Ovary (tissue), 9 donors: Measurements from ENCODE around the gene FEV. TPM values are rescaled to one million over a fixed set of nuclear protein-coding genes. Genes with fewer than 3 reads are reported as not detected.

ENCODE experiments used
- DNase-seq, 5 donors: peaks; one replicate each; pipeline ENCODE4 v3.0.0-alpha.2; 2019 to 2020
- H3K27ac ChIP-seq, 2 donors: fragments of 200-600 bp; one replicate each; pipeline versions ENCODE4 v1.5.1 to v1.8.0; 2019 to 2022
- H3K27me3 ChIP-seq: fragments of 200-600 bp; one replicate; pipeline ENCODE4 v1.8.0; 2022
- H3K36me3 ChIP-seq: fragments of 200-600 bp; sonication (generic); one replicate; pipeline ENCODE4 v1.5.1; 2019
- H3K4me1 ChIP-seq: one replicate; pipeline ENCODE4 v1.8.1; 2013; ENCODE audit warnings: mild to moderate bottlenecking, moderate library complexity; ENCODE audit not compliant: insufficient read depth
- H3K4me3 ChIP-seq: fragments of 200-600 bp; sonication (generic); one replicate; pipeline ENCODE4 v1.5.1; 2017
- H3K9me3 ChIP-seq, 2 donors: fragments of 200-600 bp in 1 of 2; sonication (generic) in 1 of 2; one replicate each; pipeline versions ENCODE4 v1.5.1 to v1.8.1; 2013 to 2019; ENCODE audit warnings: mild to moderate bottlenecking in 1 of 2, moderate library complexity in 1 of 2
- EP300 ChIP-seq: sonication (generic); formaldehyde crosslinking; IDR thresholded peaks from one replicate; pipeline ENCODE4 v1.6.1; 2017; ENCODE audit warnings: antibody characterized with exemption
- POLR2A ChIP-seq: fragments of 450-650 bp; IDR thresholded peaks from one replicate; pipeline ENCODE4 v1.6.1; 2017; ENCODE audit warnings: antibody characterized with exemption, mild to moderate bottlenecking, moderate library complexity
- WGBS, 3 donors: extraction: QIAGEN DNeasy Blood & Tissue Kit in 1 of 3; methylation state at CpG; one replicate each; pipeline versions ENCODE4 v1.1.5 to v1.1.7; 2013 to 2017; 5-methylcytosine and 5-hydroxymethylcytosine counted together
- intact Hi-C, 4 donors: fragments of 100-400 bp; cut with DNase I; formaldehyde crosslinking; loops; one replicate each; pipeline versions ENCODE4 v1.11.0 to v1.15.1; 2022 to 2023
- polyA plus RNA-seq, 2 donors: library from polyadenylated mRNA; stranded (reverse); fragments of 200-250 nt in 1 of 2; fragments of 350-450 nt in 1 of 2; fragmentation: Illumina TruSeq in 1 of 2; extraction: RNeasy Lipid Tissue Mini Kit (QIAGEN cat#74804) in 1 of 2; gene quantifications; one replicate each; pipeline ENCODE4 v1.2.3, GENCODE V29; 2013 to 2014
- total RNA-seq, 7 donors: library from RNA; depleted of rRNA in 2 of 7; stranded (reverse); fragments of >200 nt in 2 of 7; fragmentation: NEBNext Ultra II Directional in 3 of 7; extraction: Animal tissue kit (Norgen Biotek cat#: 25700) in 3 of 7; gene quantifications; one replicate each; pipeline versions ENCODE4 v1.1.0 to v1.2.4, GENCODE V29; 2016 to 2023
- TF ChIP-seq, protein P1 (sequence below), 3 donors: fragments of 450-650 bp in 2 of 3; fragments of 200-600 bp in 1 of 3; IDR thresholded peaks; one replicate each; pipeline versions ENCODE4 v1.5.1 to v1.8.0; 2016 to 2022; ENCODE audit warnings: antibody characterized with exemption in 3 of 3, mild to moderate bottlenecking in 1 of 3
- donor health status: DM: no; HTN: no; CAD: no; lungs with moderate emphysema.
- donor health status: DM: no; HTN: no; CAD: no.
- donor health status: Bipolar disorder and iron deficiency.
- donor health status: DM: yes; HTN: yes; CAD: no.
- donor health status: DM: no; HTN: no; CAD: no.
- donor health status: DM: yes; HTN: yes; CAD: no.

The FEV gene
- total and polyA plus RNA-seq, 9 donors: 0.11 to 0.13 TPM; not detected in 7

DNA sequence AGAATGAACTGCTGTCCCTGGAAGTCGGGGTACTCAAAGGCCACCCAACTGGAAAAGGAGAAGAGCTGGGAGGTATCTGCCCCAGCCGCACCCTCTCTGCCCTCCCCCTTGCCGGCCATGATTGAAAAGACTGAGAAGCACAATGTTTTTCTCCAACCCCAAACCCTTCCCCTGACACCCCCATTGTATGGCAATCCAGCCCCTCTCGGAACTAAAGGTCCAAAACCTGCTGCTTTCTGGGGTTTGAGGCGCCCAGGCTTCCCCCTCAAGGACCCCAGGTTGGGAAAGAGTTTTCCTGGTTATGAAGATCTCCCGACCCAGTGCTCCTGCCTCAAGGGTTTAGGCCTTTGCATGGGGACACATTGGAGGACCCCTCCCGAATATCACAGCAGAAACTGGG, 7.2 kb upstream of the FEV start:
- 9 to 11% (median 9%) methylated on average over 7 of the region's 7 CpGs for WGBS, 3 donors
- TF ChIP-seq, protein P1, sequence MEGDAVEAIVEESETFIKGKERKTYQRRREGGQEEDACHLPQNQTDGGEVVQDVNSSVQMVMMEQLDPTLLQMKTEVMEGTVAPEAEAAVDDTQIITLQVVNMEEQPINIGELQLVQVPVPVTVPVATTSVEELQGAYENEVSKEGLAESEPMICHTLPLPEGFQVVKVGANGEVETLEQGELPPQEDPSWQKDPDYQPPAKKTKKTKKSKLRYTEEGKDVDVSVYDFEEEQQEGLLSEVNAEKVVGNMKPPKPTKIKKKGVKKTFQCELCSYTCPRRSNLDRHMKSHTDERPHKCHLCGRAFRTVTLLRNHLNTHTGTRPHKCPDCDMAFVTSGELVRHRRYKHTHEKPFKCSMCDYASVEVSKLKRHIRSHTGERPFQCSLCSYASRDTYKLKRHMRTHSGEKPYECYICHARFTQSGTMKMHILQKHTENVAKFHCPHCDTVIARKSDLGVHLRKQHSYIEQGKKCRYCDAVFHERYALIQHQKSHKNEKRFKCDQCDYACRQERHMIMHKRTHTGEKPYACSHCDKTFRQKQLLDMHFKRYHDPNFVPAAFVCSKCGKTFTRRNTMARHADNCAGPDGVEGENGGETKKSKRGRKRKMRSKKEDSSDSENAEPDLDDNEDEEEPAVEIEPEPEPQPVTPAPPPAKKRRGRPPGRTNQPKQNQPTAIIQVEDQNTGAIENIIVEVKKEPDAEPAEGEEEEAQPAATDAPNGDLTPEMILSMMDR (IDR thresholded peaks at IDR 0.05): no peak
- TF ChIP-seq POLR2A (no peak), EP300 (no peak)
- intact Hi-C loops: loop anchor here in 1 of 4 donors (10.0 kb wide), 1 partner anchor 163 kb away; no protein-coding TSS in a partner anchor
- Histone ChIP-seq H3K4me3 (no peak overlapping the region), H3K9me3 (no peaks in the 10 kb centered on the region), H3K27me3 (peaks cover 14% of the 10 kb centered on the region), H3K27ac (no peak overlapping the region), H3K4me1 (peaks cover 2% of the 10 kb centered on the region), H3K36me3 (no peaks in the 10 kb centered on the region)
- no peak for DNase-seq

GRCh38 chr2:218991674-218992168, 6.7 kb upstream of the FEV start:
- no peak overlapping the region for H3K4me3 ChIP-seq
- H3K4me1 ChIP-seq: peaks cover 2% of the 10 kb centered on the region
- TF ChIP-seq POLR2A (no peak), EP300 (no peak)
- TF ChIP-seq, protein P1 (IDR thresholded peaks at IDR 0.05): no peak
- intact Hi-C loops: loop anchor here in 1 of 4 donors (10.0 kb wide), 1 partner anchor 163 kb away; no protein-coding TSS in a partner anchor
- no peaks in the 10 kb centered on the region for H3K9me3 ChIP-seq
- H3K36me3 ChIP-seq: no peaks in the 10 kb centered on the region
- H3K27ac ChIP-seq: no peak overlapping the region
- WGBS, 3 donors: 3 to 5% (median 4%) methylated on average over 13 of the region's 13 CpGs
- peaks cover 18% of the 10 kb centered on the region for H3K27me3 ChIP-seq
- no peak for DNase-seq

- intact Hi-C loops: loop anchor here in 1 of 4 donors (10.0 kb wide), 1 partner anchor 164 kb away; no protein-coding TSS in a partner anchor
- H3K27me3 ChIP-seq: peaks cover 18% of the 10 kb centered on the region
These were observed 5.6 kb upstream of the FEV start for GRCh38 chr2:218990612-218991011.

DNA sequence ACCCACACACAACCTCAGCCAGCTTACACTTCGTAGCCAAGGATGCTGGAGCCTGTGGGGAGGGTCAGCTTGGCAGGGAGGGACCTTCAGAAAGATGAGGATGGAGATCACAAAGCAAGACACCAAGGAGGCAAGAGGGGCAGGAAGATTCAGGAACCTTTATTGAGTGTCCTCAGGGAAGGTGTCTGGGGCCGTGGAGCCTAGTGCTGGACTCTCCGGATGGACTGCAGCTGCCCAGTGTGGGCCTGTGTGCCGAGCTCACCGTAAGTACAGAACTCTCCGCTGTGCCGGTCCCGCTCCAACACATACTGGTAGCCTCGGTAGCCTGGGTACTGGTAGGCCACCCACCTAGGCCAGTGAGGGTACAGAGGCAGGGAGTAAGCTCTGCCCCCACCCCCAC, 5.1 kb upstream of the FEV start:
- H3K36me3 ChIP-seq: no peaks in the 10 kb centered on the region
- H3K27me3 ChIP-seq: peaks cover 13% of the 10 kb centered on the region
- WGBS, 3 donors: 7 to 17% (median 14%) methylated on average over 9 of the region's 9 CpGs
- TF ChIP-seq, protein P1 (IDR thresholded peaks at IDR 0.05): no peak
- no peak for TF ChIP-seq EP300
- no peak for TF ChIP-seq POLR2A
- H3K9me3 ChIP-seq: no peaks in the 10 kb centered on the region
- intact Hi-C loops: loop anchor here in 1 of 4 donors (10.0 kb wide), 1 partner anchor 165 kb away; no protein-coding TSS in a partner anchor
- peaks cover 4% of the 10 kb centered on the region for H3K4me1 ChIP-seq
- no peak overlapping the region for H3K4me3 ChIP-seq
- no peak overlapping the region for H3K27ac ChIP-seq
- no peak for DNase-seq

More at GRCh38 chr2:218990612-218991011, 5.6 kb upstream of the FEV start:
- Histone ChIP-seq H3K36me3 (no peaks in the 10 kb centered on the region), H3K4me3 (no peak overlapping the region), H3K4me1 (peaks cover 2% of the 10 kb centered on the region), H3K27ac (no peak overlapping the region), H3K9me3 (no peaks in the 10 kb centered on the region)
- DNase-seq: no peak
- 8 to 13% (median 8%) methylated on average over 6 of the region's 6 CpGs for WGBS, 3 donors
- no peak for TF ChIP-seq POLR2A
- TF ChIP-seq, protein P1 (IDR thresholded peaks at IDR 0.05): no peak
- TF ChIP-seq EP300: no peak
